Activated CD4-positive, alpha-beta T cell treated with anti-CD3 and anti-CD28 coated beads, Interleukin-2, Interleukin-6, amounts not matched to agents 100 ng/mL and 50 ng/mL, durations not matched to agents 16 hours and 8 hours (primary cell): ENCODE measurements around the gene TLR3.

ENCODE experiments used
- DNase-seq: peaks from one replicate; pipeline ENCODE4 v3.0.0-alpha.2; 2020

TLR3 gene

DNA sequence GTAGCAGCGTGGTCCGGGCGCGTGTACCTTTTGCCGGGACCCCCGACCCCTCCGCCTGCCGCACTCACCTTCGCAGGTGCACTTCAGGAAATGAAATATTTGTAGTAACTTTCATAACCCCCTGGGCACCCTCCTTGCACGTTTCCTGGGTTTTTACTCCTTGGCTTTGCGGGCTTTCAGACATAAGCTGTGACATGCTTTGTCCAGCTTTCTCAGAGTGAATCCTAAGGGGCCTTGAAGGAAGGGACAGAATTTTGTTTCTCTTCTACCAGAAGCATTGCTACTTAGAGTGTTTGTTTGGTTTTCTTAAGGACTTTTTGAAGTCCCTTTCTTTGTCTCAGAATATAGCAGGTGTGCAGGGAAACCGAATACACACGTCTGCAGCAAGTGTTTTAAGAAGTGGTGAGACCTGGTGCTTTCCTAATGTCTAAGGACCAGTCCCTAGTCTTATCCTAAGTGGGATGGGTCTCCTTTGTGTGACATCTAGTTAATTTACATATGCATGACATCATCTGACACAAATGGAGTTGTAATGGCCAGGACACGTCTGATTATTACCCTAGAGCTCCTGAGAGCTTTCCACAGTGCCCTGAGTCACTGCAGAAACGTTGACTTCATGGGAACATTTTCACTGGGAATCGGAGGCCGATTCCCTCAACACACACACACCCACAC lies 36.8 kb downstream of the TLR3 start:
- no peak for DNase-seq

DNA sequence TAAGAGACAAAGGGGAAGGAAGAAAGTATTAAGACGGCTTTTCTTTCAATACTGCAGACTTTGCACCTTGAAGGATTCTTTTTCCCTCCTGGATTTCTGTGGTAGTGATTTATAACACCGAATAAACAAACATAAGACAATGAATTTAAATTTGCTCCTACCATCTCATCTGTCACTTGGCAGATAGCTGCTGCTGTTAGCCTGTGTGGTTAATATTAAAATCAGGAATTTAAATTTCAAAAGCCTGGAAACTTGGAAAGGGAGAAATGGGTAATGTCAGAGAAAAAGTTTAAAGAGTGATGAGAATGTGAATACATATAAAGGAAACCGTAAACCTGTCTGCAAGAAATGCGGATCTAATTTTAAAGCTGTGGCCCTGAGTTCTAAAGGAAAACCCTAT lies 39.0 kb downstream of the TLR3 start:
- no peak for DNase-seq

DNA sequence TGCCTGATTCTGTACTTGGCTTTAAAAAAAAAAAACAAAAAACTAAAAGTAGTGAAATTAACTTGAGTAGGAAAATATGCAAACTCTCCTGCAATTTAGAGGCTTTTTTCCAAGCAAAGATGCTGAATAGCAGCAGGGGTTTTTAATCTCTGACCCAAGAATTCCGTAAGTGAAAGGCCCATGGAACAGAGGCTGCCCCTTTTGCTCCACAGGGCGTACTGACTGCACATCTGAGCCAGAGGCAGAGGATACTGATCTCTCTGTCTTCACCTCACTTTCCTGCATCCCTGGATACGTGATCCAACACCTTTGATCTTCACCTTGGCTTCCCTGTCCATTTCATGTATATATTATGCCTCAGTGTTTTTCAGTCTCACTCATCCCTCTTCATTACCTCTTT lies 39.4 kb downstream of the TLR3 start:
- DNase-seq = no peak

DNA sequence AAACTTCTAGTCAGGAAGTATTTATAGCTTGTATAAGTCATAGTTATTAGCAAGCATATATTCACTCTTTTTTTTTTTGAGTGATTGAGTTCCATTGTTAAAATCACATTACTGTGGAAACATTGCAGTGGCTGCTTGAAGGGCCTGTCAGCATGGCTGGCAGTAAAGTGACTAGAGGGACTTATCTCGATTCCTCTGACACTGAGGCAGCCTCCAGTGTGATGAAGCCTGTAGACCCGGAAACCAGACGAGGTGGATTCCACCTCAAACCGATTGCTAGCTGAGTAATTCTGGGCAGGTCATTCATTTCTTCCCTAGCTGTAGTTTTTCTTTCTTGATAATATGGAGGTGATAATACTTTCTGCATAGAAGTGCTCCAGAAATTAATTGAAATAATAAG lies 40.3 kb downstream of the TLR3 start:
- DNase-seq = no peak

DNA sequence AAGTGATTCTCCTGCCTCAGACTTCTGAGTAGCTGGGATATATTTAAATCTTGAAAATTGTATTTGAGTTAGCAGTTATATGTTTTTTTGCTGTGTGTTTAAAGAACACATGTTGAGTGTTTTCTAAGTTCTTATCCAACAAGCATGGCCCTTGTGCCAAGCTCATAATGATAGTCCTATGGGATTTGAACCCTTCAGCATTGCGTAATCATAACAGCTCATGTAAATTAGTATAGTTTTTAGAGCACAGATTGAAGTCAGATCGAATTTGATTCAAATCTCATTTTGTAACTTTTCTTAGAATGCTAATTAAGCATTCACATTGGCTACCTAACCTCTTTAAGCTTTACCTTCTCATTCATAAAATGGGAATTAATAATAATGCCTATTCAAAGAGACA lies 47.7 kb downstream of the TLR3 start:
- no peak for DNase-seq

DNA sequence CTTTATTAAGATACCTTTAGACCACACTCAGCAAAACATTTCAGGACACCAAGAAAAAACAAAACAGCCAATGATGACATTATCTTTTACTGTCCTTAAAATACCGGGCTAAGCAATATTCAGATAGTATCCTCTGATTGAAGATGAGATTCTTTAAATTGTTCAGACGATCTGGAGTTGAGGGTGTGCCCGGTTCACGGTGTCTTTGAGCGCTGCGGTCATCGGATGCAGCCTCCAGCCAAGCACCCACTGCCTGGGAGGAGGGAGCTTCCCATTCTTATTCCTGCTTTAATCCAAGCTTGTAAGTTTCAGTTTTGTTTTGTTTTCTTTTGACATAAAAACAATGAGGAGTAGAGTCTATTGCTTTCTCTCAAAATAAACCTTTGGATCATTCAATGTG lies 49.6 kb downstream of the TLR3 start:
- DNase-seq = no peak

DNA sequence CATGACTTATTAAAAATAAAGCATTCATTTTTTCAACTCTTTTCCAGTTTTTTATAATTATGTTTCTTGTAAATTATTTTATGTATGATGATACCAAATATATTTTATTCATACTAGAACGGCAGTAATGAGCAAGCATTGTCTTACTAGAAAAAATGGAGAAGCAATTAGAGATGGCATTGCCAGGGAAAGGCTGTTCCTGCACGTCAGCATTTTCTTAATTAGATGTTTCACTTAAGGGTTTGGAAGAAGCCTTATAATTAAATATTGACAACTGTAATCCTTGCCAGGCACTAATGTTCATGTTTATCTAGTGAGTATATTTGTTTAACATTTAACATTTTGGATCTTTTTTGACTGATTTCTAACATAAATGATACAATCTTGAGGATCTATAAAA lies 52.1 kb downstream of the TLR3 start:
- no peak for DNase-seq

DNA sequence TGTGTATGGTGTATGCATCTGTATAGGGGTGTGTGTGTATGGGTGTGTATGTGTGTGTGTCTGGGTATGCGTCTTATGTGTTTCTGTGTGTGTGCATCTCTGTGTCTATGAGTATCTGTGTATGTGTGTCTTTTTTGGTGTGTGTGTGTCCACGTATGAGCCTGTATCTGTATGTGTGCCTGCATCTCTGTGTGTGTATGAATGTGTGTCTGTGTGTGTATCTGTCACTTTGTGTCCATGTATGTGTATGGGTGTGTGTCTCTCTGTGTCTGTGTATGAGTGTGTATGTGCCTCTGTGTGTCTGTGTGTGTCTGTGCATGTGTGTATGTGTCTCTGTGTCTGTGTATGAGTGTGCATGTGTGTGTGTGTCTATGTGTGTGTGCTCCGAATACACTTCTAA lies 59.9 kb downstream of the TLR3 start:
- no peak for DNase-seq

DNA sequence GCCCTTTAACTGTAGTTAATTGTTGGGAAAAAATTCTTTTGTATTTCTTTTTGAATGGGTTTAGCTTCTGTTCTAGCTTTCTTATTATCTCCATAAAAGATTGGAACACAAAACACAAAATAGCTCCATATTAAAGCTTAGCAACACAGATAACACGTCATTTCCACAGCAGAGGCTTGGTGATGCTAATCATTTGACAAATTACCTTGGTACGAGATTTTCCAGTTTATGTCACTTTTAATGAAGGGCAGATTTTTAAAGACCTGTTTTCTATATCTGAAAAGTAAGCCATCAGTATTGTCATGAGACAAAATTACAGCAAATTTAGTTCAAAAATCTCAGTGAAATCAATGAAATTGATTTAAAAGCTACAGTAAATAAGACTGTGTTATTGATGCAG lies 63.0 kb downstream of the TLR3 start:
- DNase-seq = no peak

DNA sequence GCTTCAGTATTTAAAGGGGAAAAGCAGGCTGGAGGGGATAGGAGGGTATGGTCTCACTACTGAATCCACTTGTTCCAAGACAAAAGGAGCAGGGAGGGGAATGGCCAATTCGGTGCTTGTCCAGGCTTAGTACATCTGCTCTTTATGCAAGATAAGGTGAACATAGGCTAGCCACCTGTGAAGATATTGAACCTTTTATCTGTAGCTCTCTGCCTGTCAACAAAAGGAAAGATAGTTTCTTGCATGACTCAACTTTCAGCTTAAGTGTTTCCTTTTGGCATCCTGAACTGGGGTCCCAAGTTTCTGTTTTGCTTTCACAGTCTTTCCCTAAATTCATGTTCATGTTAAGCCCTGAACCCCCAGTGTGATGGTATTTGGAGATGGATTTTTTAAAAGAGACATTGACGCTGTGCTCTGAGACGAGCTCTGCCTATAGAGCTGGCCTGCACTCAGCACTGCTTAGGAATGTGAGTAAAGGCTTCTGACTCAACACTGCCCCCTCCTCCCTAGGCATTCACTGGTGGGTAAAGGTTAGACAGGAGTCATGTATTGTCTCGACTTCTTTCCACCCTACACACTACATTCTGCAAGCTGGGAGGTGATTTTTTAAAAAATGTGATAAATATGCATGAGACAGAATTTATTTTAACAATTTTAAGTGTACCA lies 63.8 kb downstream of the TLR3 start:
- DNase-seq = no peak

DNA sequence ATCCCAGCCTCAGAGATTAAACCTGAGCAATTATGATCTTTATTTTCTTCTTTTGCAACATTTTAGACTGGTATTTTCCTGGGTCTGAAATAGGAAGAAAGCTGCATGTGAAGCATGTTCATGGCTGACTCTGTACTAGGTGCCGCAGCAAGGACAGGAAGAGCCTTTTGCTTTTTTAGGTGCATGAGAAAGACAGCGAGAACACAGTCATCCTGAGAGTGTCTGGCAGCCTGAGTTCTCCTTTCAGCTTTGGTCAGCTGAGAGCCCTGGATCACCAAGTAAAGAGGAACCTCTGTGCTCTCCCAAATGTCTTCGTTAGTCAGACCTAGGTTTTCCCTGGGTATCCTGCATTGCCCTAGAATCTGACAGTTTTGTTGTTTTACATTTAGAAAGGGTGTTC lies 65.3 kb downstream of the TLR3 start:
- peak; percentile 61 for DNase-seq

DNA sequence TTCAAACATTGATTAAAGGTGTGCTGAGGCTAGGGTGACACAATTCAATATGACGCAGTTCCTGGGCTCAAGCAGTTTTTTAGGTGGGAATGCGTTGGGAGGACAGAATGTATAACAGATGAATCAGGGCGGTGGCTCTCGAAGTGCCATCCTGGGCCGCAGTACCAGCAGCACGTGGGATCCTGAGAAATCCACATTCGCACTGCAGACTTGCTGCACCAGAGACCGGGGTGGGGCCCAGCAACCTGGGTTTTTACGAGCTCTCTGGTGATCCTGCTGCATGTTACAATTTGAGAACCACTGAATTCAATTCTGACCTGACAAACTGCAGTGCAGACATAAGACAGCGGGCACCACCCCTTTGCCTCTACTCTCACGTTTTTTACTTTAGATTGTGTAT lies 65.9 kb downstream of the TLR3 start:
- no peak for DNase-seq

DNA sequence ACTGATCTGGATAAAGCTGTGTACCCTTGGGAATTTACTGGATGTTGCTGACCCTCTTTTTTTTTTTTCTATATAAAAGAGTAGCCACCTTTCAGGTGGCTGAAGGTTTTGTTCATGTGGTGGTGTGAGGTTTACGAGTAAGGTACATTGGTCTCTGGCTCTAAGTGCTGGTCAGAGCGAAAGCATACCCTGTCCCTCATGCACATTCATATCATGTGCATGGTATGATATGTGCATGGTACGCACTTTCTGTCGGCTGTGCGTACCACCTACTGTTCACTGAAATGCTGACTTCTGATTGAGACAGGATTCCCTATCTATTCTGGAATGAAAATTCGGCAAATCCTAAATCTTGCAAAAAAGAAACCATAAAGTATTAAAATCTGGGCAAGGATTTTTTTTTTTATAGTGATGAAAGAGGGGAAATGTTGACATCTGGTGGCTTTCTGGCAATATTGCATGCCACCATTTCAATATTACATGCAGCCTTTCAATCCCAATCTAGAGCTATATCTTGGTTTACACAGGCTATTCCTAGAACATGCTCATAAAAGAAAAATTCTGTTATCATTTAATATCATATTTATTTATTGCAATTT lies 68.3 kb downstream of the TLR3 start:
- no peak for DNase-seq
